NT2/D1 (cell line): ENCODE measurements around the gene MLLT3.

ENCODE experiments used
- SUZ12 ChIP-seq: IDR thresholded peaks from 2 replicates; pipeline ENCODE4 v1.6.1; 2011; ENCODE audit not compliant: insufficient read length, insufficient read depth; ENCODE audit errors: extremely low read depth
- YY1 ChIP-seq: IDR thresholded peaks from 2 replicates; pipeline ENCODE4 v1.6.1; 2011; ENCODE audit not compliant: insufficient read length, insufficient read depth
- ZNF274 ChIP-seq: IDR thresholded peaks from 2 replicates; pipeline ENCODE4 v1.6.1; 2011; ENCODE audit warnings: mild to moderate bottlenecking, low read depth, low read length

DNA sequence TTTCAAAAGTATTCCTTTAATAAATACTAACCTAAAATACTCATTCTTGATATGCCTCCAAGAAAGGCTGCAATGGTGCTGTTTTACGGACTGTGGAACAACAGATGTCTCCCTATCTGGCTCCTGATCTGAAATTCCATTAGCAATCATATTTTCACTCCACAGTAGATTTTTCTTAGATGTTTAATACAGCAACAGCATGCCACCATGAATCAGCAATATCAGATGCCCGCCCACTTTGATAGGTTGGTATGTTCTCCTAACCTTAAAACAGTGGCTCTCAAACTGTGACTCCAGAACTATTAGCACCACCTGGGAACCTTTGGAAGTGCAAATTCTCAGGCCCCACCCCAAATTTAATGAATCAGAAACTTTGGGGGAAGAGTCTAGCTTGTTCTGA lies 110.2 kb downstream of the MLLT3 start:
- no peak for TF ChIP-seq SUZ12
- TF ChIP-seq YY1: no peak
- no peak for TF ChIP-seq ZNF274
